D341Med (cell line): ENCODE results near the gene SNCB.
"Not testable (repeated sequence)": the region's sequence is repeated elsewhere in the genome, so short reads cannot be mapped to it uniquely, and the experiment has no call there.

ENCODE experiments used
- DNase-seq: peaks from one replicate; pipeline ENCODE4 v3.0.0; 2012; ENCODE audit warnings: low spot score

Gene SNCB

GRCh38 chr5:176621661-176622079, 8.7 kb downstream of the SNCB start:
- DNase-seq: no peak

GRCh38 chr5:176620333-176620981, 9.9 kb downstream of the SNCB start:
- no peak for DNase-seq

- DNase-seq: no peak
These were observed 10.6 kb downstream of the SNCB start for GRCh38 chr5:176619569-176620332.

GRCh38 chr5:176619203-176619568, 11.1 kb downstream of the SNCB start:
- DNase-seq: peak; percentile 89

- no peak for DNase-seq
These were observed 11.6 kb downstream of the SNCB start for GRCh38 chr5:176618783-176619182.

GRCh38 chr5:176616511-176616910, 13.8 kb downstream of the SNCB start:
- no peak for DNase-seq

- no peak for DNase-seq
These were observed 15.4 kb downstream of the SNCB start for GRCh38 chr5:176614805-176615478.

GRCh38 chr5:176612855-176613254, 17.5 kb downstream of the SNCB start:
- DNase-seq: no peak

- DNase-seq: no peak
These were observed 18.3 kb downstream of the SNCB start for GRCh38 chr5:176612008-176612407.

GRCh38 chr5:176611435-176611834, 18.9 kb downstream of the SNCB start:
- no peak for DNase-seq

- peak; percentile 80 for DNase-seq
These were observed 19.9 kb downstream of the SNCB start for GRCh38 chr5:176610435-176610773.

GRCh38 chr5:176609724-176610434, 20.5 kb downstream of the SNCB start, which contains the start of gene GPRIN1:
Gene GPRIN1, minus strand, starts transcription at chr5:176610156. Its CDS starts 10,322 bp downstream, at chr5:176599834.
- DNase-seq: peak; percentile 98

GRCh38 chr5:176608937-176609723, 21.2 kb downstream of the SNCB start:
- DNase-seq: no peak

- no peak for DNase-seq
These were observed 22.1 kb downstream of the SNCB start for GRCh38 chr5:176608142-176608705.

GRCh38 chr5:176606875-176607274, 23.5 kb downstream of the SNCB start:
- no peak for DNase-seq

GRCh38 chr5:176606032-176606431, 24.3 kb downstream of the SNCB start:
- no peak for DNase-seq

- no peak for DNase-seq
These were observed 27.2 kb downstream of the SNCB start for GRCh38 chr5:176603091-176603490.

- peak; percentile 65 for DNase-seq
These were observed 28.3 kb downstream of the SNCB start for GRCh38 chr5:176601901-176602482.

GRCh38 chr5:176599749-176600430, 30.4 kb downstream of the SNCB start:
- not testable (repeated sequence) for DNase-seq
